ENCODE measurements around the gene USP12. TPM values are rescaled to one million over a fixed set of nuclear protein-coding genes. Genes with fewer than 3 reads are reported as not detected.

USP12 gene
- total RNA-seq, 2 donors from 2014 or later = 11.3 to 21.5 TPM

DNA sequence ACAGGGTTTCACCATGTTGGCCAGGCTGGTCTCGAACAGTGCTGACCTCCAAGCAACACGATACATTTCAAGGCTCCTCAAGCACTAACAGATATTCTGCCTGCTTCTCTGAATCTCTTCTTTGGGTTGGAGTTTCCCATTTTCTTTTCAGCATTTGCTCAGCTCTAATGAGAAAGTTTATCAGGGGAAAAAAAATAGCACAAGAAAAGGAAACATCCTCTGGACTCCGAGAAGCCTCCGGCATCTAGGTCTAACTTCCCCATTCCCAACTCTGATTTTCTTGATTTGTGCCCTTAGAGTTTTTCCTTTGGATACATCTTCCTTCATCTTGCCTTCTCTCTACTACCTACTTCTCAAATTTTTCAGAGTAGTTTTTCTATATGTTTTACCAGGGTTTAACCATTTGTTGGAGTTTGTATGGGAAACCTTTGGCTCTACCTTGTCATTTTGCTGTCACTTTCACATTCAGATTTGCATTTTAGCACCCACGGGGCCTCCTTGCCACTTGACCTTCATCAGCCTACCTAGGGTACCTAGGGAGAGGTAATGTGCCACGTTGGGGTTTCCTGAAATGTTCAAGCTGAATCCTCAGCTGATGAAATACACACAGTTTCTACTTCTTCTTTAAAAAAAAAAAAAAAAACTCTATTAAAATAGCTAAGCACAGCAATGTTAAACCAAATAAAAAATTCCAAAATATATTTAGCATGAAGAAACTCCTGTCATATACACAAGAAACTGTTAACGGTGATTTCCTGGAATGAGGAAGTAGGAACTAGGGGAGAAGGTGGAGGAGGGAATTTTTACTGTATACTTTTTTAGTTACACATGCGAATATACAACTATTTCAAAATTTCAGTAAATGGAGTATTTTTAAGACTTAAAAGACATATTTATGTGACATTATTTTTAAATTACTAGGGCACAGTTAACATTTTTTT is 5.1 kb upstream of the USP12 start:
- no peaks in the 10 kb centered on the region for H3K36me3 ChIP-seq
- no peak for DNase-seq (ENCODE audit: low spot score)
- no peaks in the 10 kb centered on the region for H3K27me3 ChIP-seq (replicated peaks; ENCODE audit: insufficient read depth)
- no peaks in the 10 kb centered on the region for H3K9me3 ChIP-seq
- no peak overlapping the region for H3K27ac ChIP-seq
- intact Hi-C loops (cut with DNase I) = loop anchor here (10.0 kb wide), 1 partner anchor 178 kb away; no protein-coding TSS in a partner anchor
- TF ChIP-seq, protein P1, sequence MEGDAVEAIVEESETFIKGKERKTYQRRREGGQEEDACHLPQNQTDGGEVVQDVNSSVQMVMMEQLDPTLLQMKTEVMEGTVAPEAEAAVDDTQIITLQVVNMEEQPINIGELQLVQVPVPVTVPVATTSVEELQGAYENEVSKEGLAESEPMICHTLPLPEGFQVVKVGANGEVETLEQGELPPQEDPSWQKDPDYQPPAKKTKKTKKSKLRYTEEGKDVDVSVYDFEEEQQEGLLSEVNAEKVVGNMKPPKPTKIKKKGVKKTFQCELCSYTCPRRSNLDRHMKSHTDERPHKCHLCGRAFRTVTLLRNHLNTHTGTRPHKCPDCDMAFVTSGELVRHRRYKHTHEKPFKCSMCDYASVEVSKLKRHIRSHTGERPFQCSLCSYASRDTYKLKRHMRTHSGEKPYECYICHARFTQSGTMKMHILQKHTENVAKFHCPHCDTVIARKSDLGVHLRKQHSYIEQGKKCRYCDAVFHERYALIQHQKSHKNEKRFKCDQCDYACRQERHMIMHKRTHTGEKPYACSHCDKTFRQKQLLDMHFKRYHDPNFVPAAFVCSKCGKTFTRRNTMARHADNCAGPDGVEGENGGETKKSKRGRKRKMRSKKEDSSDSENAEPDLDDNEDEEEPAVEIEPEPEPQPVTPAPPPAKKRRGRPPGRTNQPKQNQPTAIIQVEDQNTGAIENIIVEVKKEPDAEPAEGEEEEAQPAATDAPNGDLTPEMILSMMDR (IDR thresholded peaks at IDR 0.05) = no peak
- no peak for TF ChIP-seq POLR2A (IDR thresholded peaks at IDR 0.05)
- no peak for TF ChIP-seq POLR2AphosphoS5 (IDR thresholded peaks at IDR 0.05)
- H3K4me3 ChIP-seq = no peak overlapping the region
- H3K4me1 ChIP-seq (replicated peaks) = no peaks in the 10 kb centered on the region
- 78% methylated on average over 8 of the region's 8 CpGs for WGBS

DNA sequence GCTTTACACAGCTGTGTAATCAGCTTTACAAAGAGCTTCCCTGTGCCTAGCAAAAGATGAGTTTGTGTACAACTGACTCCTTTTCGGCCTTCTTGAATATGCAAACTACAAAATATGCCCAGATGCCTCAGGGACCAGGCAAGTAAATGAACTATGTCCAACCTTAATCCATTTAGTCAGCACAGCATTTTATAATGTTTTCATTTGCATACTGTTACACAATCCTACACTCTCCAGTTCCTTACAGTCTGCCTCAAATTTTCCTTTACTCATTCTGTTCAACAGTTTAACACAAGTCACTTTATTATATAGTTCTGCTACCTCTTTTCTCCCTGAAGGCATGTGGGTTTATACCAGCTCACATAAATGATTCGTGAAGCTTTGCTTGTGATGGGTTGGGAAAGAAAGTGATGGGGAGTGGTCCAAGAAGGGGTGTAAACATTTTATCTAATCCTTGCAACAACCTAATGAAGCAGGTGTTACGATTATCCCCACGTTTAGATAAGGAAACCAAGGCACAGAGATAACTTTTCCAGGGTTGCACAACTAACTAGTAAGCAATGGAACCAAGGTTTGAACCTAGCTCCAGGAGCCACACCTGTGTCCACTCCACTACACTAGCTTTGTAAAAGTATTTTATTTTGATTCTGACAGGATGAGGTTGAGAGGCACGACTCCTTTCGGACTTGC is 3.3 kb upstream of the USP12 start:
- Histone ChIP-seq H3K36me3 (no peaks in the 10 kb centered on the region), H3K27me3 (replicated peaks; ENCODE audit: insufficient read depth) (no peaks in the 10 kb centered on the region), H3K27ac (no peak overlapping the region), H3K9me3 (no peaks in the 10 kb centered on the region), H3K4me3 (no peak overlapping the region), H3K4me1 (replicated peaks) (no peaks in the 10 kb centered on the region)
- TF ChIP-seq POLR2A (IDR thresholded peaks at IDR 0.05) = no peak
- TF ChIP-seq, protein P1 (IDR thresholded peaks at IDR 0.05) = no peak
- no peak for TF ChIP-seq POLR2AphosphoS5 (IDR thresholded peaks at IDR 0.05)
- no peak for DNase-seq (ENCODE audit: low spot score)
- intact Hi-C loops (cut with DNase I) = loop anchor here (5.0 to 10.0 kb wide), 5 partner anchors 77 to 193 kb away; partner anchors contain the start of genes RASL11A and RPL21
- WGBS = 73% methylated on average over 6 of the region's 6 CpGs

DNA sequence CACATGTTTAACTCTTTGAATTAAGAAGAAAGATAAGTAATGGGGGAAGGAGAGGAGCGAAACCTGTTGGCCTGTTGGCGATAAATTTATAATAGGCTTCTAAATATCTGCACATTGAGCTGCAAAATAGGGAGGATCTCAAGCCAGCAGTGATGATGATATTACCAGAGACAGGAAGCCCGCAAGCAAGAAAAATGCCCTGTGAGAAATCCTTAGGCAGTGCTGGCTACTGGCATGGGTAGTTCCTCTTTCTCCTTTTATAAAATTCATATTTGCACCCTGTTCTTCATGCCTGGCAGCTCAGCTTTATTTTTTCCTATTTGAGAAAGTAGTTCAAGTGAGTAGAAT is 858 bp upstream of the USP12 start:
- intact Hi-C loops (cut with DNase I) = loop anchor here (5.0 to 10.0 kb wide), 5 partner anchors 80 to 190 kb away; partner anchors contain the start of genes RASL11A and RPL21

GRCh38 chr13:27171827-27172494 is 350 bp upstream of the USP12 start:
- under 1% methylated on average over 46 of the region's 73 CpGs for WGBS
- peaks cover 6% of the 10 kb centered on the region for H3K4me1 ChIP-seq (replicated peaks)
- no peaks in the 10 kb centered on the region for H3K36me3 ChIP-seq
- TF ChIP-seq POLR2A (IDR thresholded peaks at IDR 0.05) (peak; percentile 36), POLR2AphosphoS5 (IDR thresholded peaks at IDR 0.05) (no peak)
- TF ChIP-seq, protein P1 (IDR thresholded peaks at IDR 0.05) = peak in 2 of 4 experiments; percentile 13 to 31
- peak overlapping the region; percentile 90 to 95 for H3K27ac ChIP-seq
- DNase-seq (ENCODE audit: low spot score) = peak; percentile 88
- no peaks in the 10 kb centered on the region for H3K27me3 ChIP-seq (replicated peaks; ENCODE audit: insufficient read depth)
- H3K4me3 ChIP-seq = peak overlapping the region; percentile 86 to 89
- intact Hi-C loops (cut with DNase I) = loop anchor here (5.0 to 10.0 kb wide), 5 partner anchors 80 to 190 kb away; partner anchors contain the start of genes RASL11A and RPL21
- no peaks in the 10 kb centered on the region for H3K9me3 ChIP-seq

More for the DNA sequence above, 858 bp upstream of the USP12 start:
- no peak for DNase-seq (ENCODE audit: low spot score)
- 16% methylated on average over 3 of the region's 3 CpGs for WGBS
- Histone ChIP-seq H3K9me3 (no peaks in the 10 kb centered on the region), H3K27me3 (replicated peaks; ENCODE audit: insufficient read depth) (no peaks in the 10 kb centered on the region), H3K27ac (peak overlapping the region; percentile 87 to 95), H3K4me1 (replicated peaks) (peaks cover 6% of the 10 kb centered on the region), H3K36me3 (no peaks in the 10 kb centered on the region), H3K4me3 (peak overlapping the region; percentile 86 to 89)
- TF ChIP-seq POLR2AphosphoS5 (IDR thresholded peaks at IDR 0.05) = no peak
- TF ChIP-seq POLR2A (IDR thresholded peaks at IDR 0.05) = no peak

All from prostate gland (tissue), 2 donors.